Keratinocyte (primary cell): Measurements from ENCODE around the gene CCNYL1. TPM values are rescaled to one million over a fixed set of nuclear protein-coding genes. Genes with fewer than 3 reads are reported as not detected.

Experiments
- DNase-seq: peaks from one replicate; pipeline ENCODE4 v3.0.0-alpha.2; 2011; ENCODE audit warnings: low read depth, missing footprints, low spot score
- FAIRE-seq: peaks from 2 replicates; lab custom pipeline; 2011; peaks lifted over from hg19 to GRCh38; lab: Jason Lieb, UNC
- H2AFZ ChIP-seq: 2 replicates; pipeline ENCODE4 v1.6.0; 2012; ENCODE audit warnings: low read length, control low read depth, inconsistent platforms; ENCODE audit not compliant: control insufficient read depth
- H3K27ac ChIP-seq: 2 replicates; pipeline ENCODE4 v1.5.1; 2011; ENCODE audit warnings: low read length; ENCODE audit not compliant: control insufficient read depth, insufficient read depth
- H3K27me3 ChIP-seq: 3 replicates; pipeline ENCODE4 v1.6.0; 2011; ENCODE audit warnings: low read length; ENCODE audit not compliant: control insufficient read depth, insufficient read depth; ENCODE audit errors: extremely low read depth
- H3K36me3 ChIP-seq, 2 experiments: 2 replicates in 1 of 2; 3 replicates in 1 of 2; pipeline ENCODE4 v1.5.1; 2011; ENCODE audit warnings: low read length in 2 of 2, mild to moderate bottlenecking in 1 of 2; ENCODE audit not compliant: control insufficient read depth in 2 of 2, insufficient read depth in 2 of 2; ENCODE audit errors: extremely low read depth in 1 of 2
- H3K4me1 ChIP-seq: 3 replicates; pipeline ENCODE4 v1.5.1; 2011; ENCODE audit warnings: low read length; ENCODE audit not compliant: control insufficient read depth, insufficient read depth; ENCODE audit errors: extremely low read depth
- H3K4me2 ChIP-seq: 3 replicates; pipeline ENCODE4 v1.6.0; 2011; ENCODE audit warnings: low read depth, low read length; ENCODE audit not compliant: control insufficient read depth, insufficient read depth; ENCODE audit errors: extremely low read depth
- H3K4me3 ChIP-seq, 3 experiments: fragments of 200-600 bp in 1 of 3; sonication (generic) in 1 of 3; 2 replicates in 2 of 3; 3 replicates in 1 of 3; pipeline ENCODE4 v1.5.1; 2011 to 2016; ENCODE audit warnings: low read length in 3 of 3, mild to moderate bottlenecking in 3 of 3, control low read depth in 2 of 3, inconsistent platforms in 1 of 3, low read depth in 1 of 3, mixed read lengths in 1 of 3, mixed run types in 1 of 3, moderate library complexity in 1 of 3; ENCODE audit not compliant: control insufficient read depth in 2 of 3, insufficient read depth in 2 of 3; ENCODE audit errors: extremely low read depth in 1 of 3
- H3K79me2 ChIP-seq: 2 replicates; pipeline ENCODE4 v1.6.0; 2012; ENCODE audit warnings: low read length; ENCODE audit not compliant: control insufficient read depth, insufficient read depth
- H3K9ac ChIP-seq: 3 replicates; pipeline ENCODE4 v1.6.0; 2011; ENCODE audit warnings: low read length; ENCODE audit not compliant: control insufficient read depth, insufficient read depth; ENCODE audit errors: extremely low read depth
- H3K9me1 ChIP-seq: 3 replicates; pipeline ENCODE4 v1.6.0; 2011; ENCODE audit warnings: low read length; ENCODE audit not compliant: control insufficient read depth, insufficient read depth; ENCODE audit errors: extremely low read depth
- H3K9me3 ChIP-seq: 2 replicates; pipeline ENCODE4 v1.5.1; 2012; ENCODE audit warnings: low read depth, low read length; ENCODE audit not compliant: control insufficient read depth
- H4K20me1 ChIP-seq: 3 replicates; pipeline ENCODE4 v1.6.0; 2011; ENCODE audit warnings: low read length; ENCODE audit not compliant: control insufficient read depth, insufficient read depth; ENCODE audit errors: extremely low read depth
- EZH2 ChIP-seq: IDR thresholded peaks from one replicate; pipeline ENCODE4 v1.6.1; 2012; ENCODE audit warnings: inconsistent platforms, mild to moderate bottlenecking, low read length, moderate library complexity
- dilution Hi-C: fragments of 300-500 bp; cut with MboI; formaldehyde crosslinking; loops from one replicate; pipeline ENCODE4 v1.7.0; 2020; ENCODE audit warnings: low sequenced_read_pairs; ENCODE audit not compliant: extremely low pct_ligation_motif_present
- polyA plus RNA-seq, 5 experiments: library from polyadenylated mRNA; depleted of rRNA in 3 of 5; stranded (reverse) in 3 of 5; stranded (forward) in 1 of 5; unstranded in 1 of 5; fragments of >200 nt; gene quantifications; 1 replicate in 1 of 5; 2 replicates in 3 of 5; 3 replicates in 1 of 5; pipeline versions ENCODE4 v1.2.1 to v1.2.3, GENCODE V29; 2011 to 2012; ENCODE audit warnings: missing spikeins in 2 of 5, low read depth in 1 of 5, low replicate concordance in 1 of 5
- TF ChIP-seq, protein P1 (sequence below), 3 experiments: IDR thresholded peaks in 1 of 3; conservative IDR thresholded peaks in 1 of 3; optimal IDR thresholded peaks in 1 of 3; 2 replicates in 2 of 3; 3 replicates in 1 of 3; pipeline versions ENCODE3 to v1.5.1; 2011; ENCODE audit warnings: low read length in 3 of 3, mild to moderate bottlenecking in 3 of 3, moderate library complexity in 2 of 3, control low read depth in 1 of 3, inconsistent platforms in 1 of 3; ENCODE audit not compliant: insufficient read depth in 2 of 3; ENCODE audit errors: extremely low read depth in 1 of 3

The CCNYL1 gene
- polyA plus RNA-seq, 1 donor (not counting 4 experiments of a cell fraction or from before 2014, with no cell fraction given), result 29.9 TPM

DNA sequence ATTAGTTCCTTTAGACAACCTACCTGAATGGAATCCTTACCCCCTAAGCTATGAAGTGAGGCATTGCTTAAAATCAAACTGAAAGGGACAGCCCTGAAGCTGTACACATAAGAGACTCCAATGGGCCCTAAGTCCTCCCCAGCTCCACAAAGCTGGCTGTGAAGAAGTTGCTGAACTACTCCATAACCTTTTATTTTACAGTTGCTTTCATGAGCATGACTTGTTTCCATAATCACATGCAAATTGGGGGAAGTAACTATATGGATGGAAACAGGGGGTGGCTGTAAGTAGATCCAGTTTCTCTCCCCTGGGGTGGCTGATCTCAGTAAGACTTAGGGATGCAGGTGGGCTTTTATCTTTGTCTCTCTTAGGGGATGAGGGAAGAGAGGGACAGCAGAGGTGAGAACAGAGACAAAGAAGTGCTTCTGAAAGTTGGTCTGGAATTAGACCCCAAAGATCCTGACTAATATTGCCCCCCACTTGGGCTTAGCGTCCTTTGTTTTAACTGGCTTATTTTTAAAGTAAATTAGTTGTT, 52.7 kb downstream of the CCNYL1 start:
- Histone ChIP-seq H3K9me1 (peaks cover 2% of the 10 kb centered on the region), H3K9me3 (no peaks in the 10 kb centered on the region), H4K20me1 (peaks cover 2% of the 10 kb centered on the region), H3K27ac (no peak overlapping the region), H2AFZ (no peak overlapping the region), H3K36me3 (peaks cover 2 to 8% of the 10 kb centered on the region in 2 experiments), H3K27me3 (no peaks in the 10 kb centered on the region), H3K4me2 (no peak overlapping the region), H3K4me1 (peaks cover 7% of the 10 kb centered on the region), H3K9ac (no peak overlapping the region), H3K4me3 (no peak overlapping the region), H3K79me2 (peaks cover 27% of the 10 kb centered on the region)
- dilution Hi-C loops, result loop anchor here (25.0 kb wide), 1 partner anchor 298 kb away; no protein-coding TSS in a partner anchor
- FAIRE-seq (no peak), DNase-seq (no peak)
- TF ChIP-seq, protein P1, sequence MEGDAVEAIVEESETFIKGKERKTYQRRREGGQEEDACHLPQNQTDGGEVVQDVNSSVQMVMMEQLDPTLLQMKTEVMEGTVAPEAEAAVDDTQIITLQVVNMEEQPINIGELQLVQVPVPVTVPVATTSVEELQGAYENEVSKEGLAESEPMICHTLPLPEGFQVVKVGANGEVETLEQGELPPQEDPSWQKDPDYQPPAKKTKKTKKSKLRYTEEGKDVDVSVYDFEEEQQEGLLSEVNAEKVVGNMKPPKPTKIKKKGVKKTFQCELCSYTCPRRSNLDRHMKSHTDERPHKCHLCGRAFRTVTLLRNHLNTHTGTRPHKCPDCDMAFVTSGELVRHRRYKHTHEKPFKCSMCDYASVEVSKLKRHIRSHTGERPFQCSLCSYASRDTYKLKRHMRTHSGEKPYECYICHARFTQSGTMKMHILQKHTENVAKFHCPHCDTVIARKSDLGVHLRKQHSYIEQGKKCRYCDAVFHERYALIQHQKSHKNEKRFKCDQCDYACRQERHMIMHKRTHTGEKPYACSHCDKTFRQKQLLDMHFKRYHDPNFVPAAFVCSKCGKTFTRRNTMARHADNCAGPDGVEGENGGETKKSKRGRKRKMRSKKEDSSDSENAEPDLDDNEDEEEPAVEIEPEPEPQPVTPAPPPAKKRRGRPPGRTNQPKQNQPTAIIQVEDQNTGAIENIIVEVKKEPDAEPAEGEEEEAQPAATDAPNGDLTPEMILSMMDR (optimal IDR thresholded peaks at IDR 0.05 in 1 of 3, IDR thresholded peaks at IDR 0.05 in 1 of 3, conservative IDR thresholded peaks at IDR 0.05 in 1 of 3; ENCODE audit: extremely low read depth in 1 of 3, insufficient read depth in 2 of 3, low read length in 3 of 3), result no peak
- no peak for TF ChIP-seq EZH2

DNA sequence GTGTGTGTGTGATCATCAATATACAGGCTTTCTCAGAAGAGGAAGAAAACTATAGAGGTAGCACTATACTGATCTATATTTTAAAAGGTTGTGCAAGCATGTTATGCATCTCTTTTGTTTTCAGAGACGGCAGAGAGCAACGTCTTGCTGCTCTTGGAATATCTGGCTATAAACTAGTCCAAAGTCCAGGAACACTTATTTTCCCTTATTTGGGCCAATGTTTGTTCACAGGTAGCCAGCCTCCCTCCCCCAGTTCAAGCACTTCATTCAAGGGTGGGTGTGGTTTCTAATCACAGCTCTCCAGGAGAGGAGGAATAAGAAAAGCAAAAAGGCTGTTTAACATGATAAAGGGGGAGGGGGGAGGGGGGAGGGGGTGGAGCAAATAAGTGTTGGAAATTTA, 54.1 kb downstream of the CCNYL1 start:
- Histone ChIP-seq H3K4me3 (no peak overlapping the region), H3K27ac (no peak overlapping the region), H3K9ac (no peak overlapping the region), H3K9me3 (no peaks in the 10 kb centered on the region), H3K4me2 (no peak overlapping the region), H4K20me1 (peaks cover 2% of the 10 kb centered on the region), H3K9me1 (peaks cover 2% of the 10 kb centered on the region), H2AFZ (no peak overlapping the region), H3K4me1 (peaks cover 7% of the 10 kb centered on the region), H3K27me3 (no peaks in the 10 kb centered on the region), H3K79me2 (peaks cover 27% of the 10 kb centered on the region), H3K36me3 (peaks cover 2 to 8% of the 10 kb centered on the region in 2 experiments)
- dilution Hi-C loops, result loop anchor here (25.0 kb wide), 1 partner anchor 297 kb away; no protein-coding TSS in a partner anchor
- DNase-seq (no peak), FAIRE-seq (no peak)
- TF ChIP-seq, protein P1 (optimal IDR thresholded peaks at IDR 0.05 in 1 of 3, IDR thresholded peaks at IDR 0.05 in 1 of 3, conservative IDR thresholded peaks at IDR 0.05 in 1 of 3; ENCODE audit: extremely low read depth in 1 of 3, insufficient read depth in 2 of 3, low read length in 3 of 3), result no peak
- TF ChIP-seq EZH2, result no peak
